GM23338 (cell line): ENCODE data around the gene RFX8. TPM values are rescaled to one million over a fixed set of nuclear protein-coding genes. Genes with fewer than 3 reads are reported as not detected.

Experiments used
- ATAC-seq: fragments of 200-7000 bp; cut with Tn5 transposase; 3 replicates; pipeline ENCODE4 v1.9.1; 2020
- DNase-seq: peaks from one replicate; pipeline ENCODE4 v3.0.0-alpha.2; 2015; ENCODE audit warnings: low spot score
- H2AFZ ChIP-seq: fragments of 200-600 bp; sonication (generic); 2 replicates; pipeline ENCODE4 v1.8.0; 2016; ENCODE audit warnings: antibody characterized with exemption, mild to moderate bottlenecking, moderate library complexity
- H3F3A ChIP-seq: fragments of 200-600 bp; sonication (generic); replicated peaks from 2 replicates; pipeline ENCODE4 v1.8.0; 2017; ENCODE audit warnings: antibody characterized with exemption, mixed run types, low read depth
- H3K27ac ChIP-seq: fragments of 200-600 bp; sonication (generic); 2 replicates; pipeline ENCODE4 v1.6.1; 2016; ENCODE audit warnings: low read depth
- H3K27me3 ChIP-seq: fragments of 200-600 bp; sonication (generic); 2 replicates; pipeline ENCODE4 v1.8.0; 2016; ENCODE audit warnings: mild to moderate bottlenecking, mixed run types, moderate library complexity; ENCODE audit not compliant: insufficient read depth
- H3K36me3 ChIP-seq: fragments of 200-600 bp; sonication (generic); 2 replicates; pipeline ENCODE4 v1.8.0; 2016; ENCODE audit warnings: mild to moderate bottlenecking; ENCODE audit not compliant: insufficient read depth
- H3K4me1 ChIP-seq: fragments of 200-600 bp; sonication (generic); 2 replicates; pipeline ENCODE4 v1.8.0; 2016; ENCODE audit warnings: mild to moderate bottlenecking, moderate library complexity; ENCODE audit not compliant: insufficient read depth
- H3K4me2 ChIP-seq: fragments of 200-600 bp; sonication (generic); 2 replicates; pipeline ENCODE4 v1.7.1; 2017; ENCODE audit warnings: mixed run types
- H3K4me3 ChIP-seq: fragments of 200-600 bp; sonication (generic); 2 replicates; pipeline ENCODE4 v1.6.1; 2016; ENCODE audit warnings: mixed run types
- H3K79me2 ChIP-seq: fragments of 200-600 bp; sonication (generic); replicated peaks from 2 replicates; pipeline ENCODE4 v1.8.0; 2017; ENCODE audit warnings: mild to moderate bottlenecking; ENCODE audit not compliant: insufficient read depth
- H3K9me2 ChIP-seq: fragments of 200-600 bp; sonication (generic); 2 replicates; pipeline ENCODE4 v1.8.0; 2017; ENCODE audit not compliant: insufficient read depth
- H4K20me1 ChIP-seq: fragments of 200-600 bp; sonication (generic); replicated peaks from 2 replicates; pipeline ENCODE4 v1.8.0; 2017; ENCODE audit warnings: mild to moderate bottlenecking; ENCODE audit not compliant: insufficient read depth
- H3K27ac Mint-ChIP-seq: 2 replicates; pipeline ENCODE4 v1.8.0; 2020; ENCODE audit warnings: inconsistent platforms, mild to moderate bottlenecking, moderate library complexity, mixed read lengths
- H3K27me3 Mint-ChIP-seq: 3 replicates; pipeline ENCODE4 v1.8.0; 2022; ENCODE audit warnings: low read depth, mild to moderate bottlenecking, moderate library complexity, mixed read lengths, inconsistent platforms; ENCODE audit not compliant: insufficient read depth, poor library complexity
- H3K36me3 Mint-ChIP-seq: 3 replicates; pipeline ENCODE4 v1.8.0; 2021; ENCODE audit warnings: low read depth, mild to moderate bottlenecking, inconsistent platforms, moderate library complexity, mixed read lengths
- H3K4me1 Mint-ChIP-seq: 3 replicates; pipeline ENCODE4 v1.8.0; 2020; ENCODE audit warnings: mild to moderate bottlenecking, inconsistent platforms, mixed read lengths
- H3K4me3 Mint-ChIP-seq: 3 replicates; pipeline ENCODE4 v1.8.0; 2021; ENCODE audit warnings: moderate library complexity, mild to moderate bottlenecking, inconsistent platforms, mixed read lengths
- H3K9me3 Mint-ChIP-seq: 3 replicates; pipeline ENCODE4 v1.8.0; 2020; ENCODE audit warnings: moderate library complexity, mild to moderate bottlenecking, inconsistent platforms, mixed read lengths
- CREB1 ChIP-seq: fragments of 250-450 bp; sonication (Bioruptor Pico); IDR thresholded peaks from 2 replicates; pipeline ENCODE4 v1.5.0; 2020; ENCODE audit warnings: low read depth, mild to moderate bottlenecking, moderate library complexity
- CTCF ChIP-seq, 2 experiments: fragments of 200-600 bp in 1 of 2; sonication (generic) in 1 of 2; conservative IDR thresholded peaks; 2 replicates each; pipeline versions ENCODE4 v1.5.1 to v1.6.1; 2016 to 2017; ENCODE audit warnings: antibody characterized with exemption in 2 of 2, low read depth in 2 of 2, mild to moderate bottlenecking in 2 of 2, moderate library complexity in 1 of 2
- EZH2 ChIP-seq: fragments of 200-600 bp; sonication (generic); IDR thresholded peaks from one replicate; pipeline ENCODE4 v1.8.0; 2017; ENCODE audit warnings: antibody characterized with exemption, mild to moderate bottlenecking, low read depth; ENCODE audit not compliant: unreplicated experiment
- EZH2phosphoT487 ChIP-seq: fragments of 200-600 bp; sonication (generic); IDR thresholded peaks from one replicate; pipeline ENCODE4 v1.8.1; 2018; ENCODE audit warnings: antibody characterized with exemption; ENCODE audit not compliant: unreplicated experiment
- JUNB ChIP-seq: IDR thresholded peaks from one replicate; pipeline ENCODE4 v1.6.1; 2016; ENCODE audit warnings: antibody characterized with exemption; ENCODE audit not compliant: unreplicated experiment
- NANOG ChIP-seq: IDR thresholded peaks from 2 replicates; pipeline ENCODE4 v1.6.1; 2016; ENCODE audit warnings: antibody characterized with exemption, borderline replicate concordance
- POLR2AphosphoS5 ChIP-seq: IDR thresholded peaks from 2 replicates; pipeline ENCODE4 v1.6.1; 2016; ENCODE audit warnings: antibody characterized with exemption, low read depth
- REST ChIP-seq: IDR thresholded peaks from one replicate; pipeline ENCODE4 v1.6.1; 2018; ENCODE audit warnings: antibody characterized with exemption; ENCODE audit not compliant: unreplicated experiment
- STAT1 ChIP-seq: IDR thresholded peaks from one replicate; pipeline ENCODE4 v1.6.1; 2016; ENCODE audit warnings: antibody characterized with exemption; ENCODE audit not compliant: unreplicated experiment
- ZNF114 ChIP-seq: fragments of 250-450 bp; sonication (Bioruptor Pico); IDR thresholded peaks from 2 replicates; pipeline ENCODE4 v1.5.0; 2020; ENCODE audit warnings: mild to moderate bottlenecking, moderate library complexity
- ZNF331 ChIP-seq: fragments of 250-450 bp; sonication (Bioruptor Pico); IDR thresholded peaks from 2 replicates; pipeline ENCODE4 v1.5.0; 2020; ENCODE audit warnings: low read depth, mild to moderate bottlenecking, moderate library complexity
- ZNF462 ChIP-seq: fragments of 250-450 bp; sonication (Bioruptor Pico); IDR thresholded peaks from 2 replicates; pipeline ENCODE4 v1.5.0; 2020; ENCODE audit warnings: mild to moderate bottlenecking, moderate library complexity
- polyA plus RNA-seq: library from polyadenylated mRNA; unstranded; fragments of >200 nt; fragmentation: Nextera tagmentation; extraction: Ambion mirVana; gene quantifications from 2 replicates; pipeline ENCODE4 v1.2.1, GENCODE V29; 2016
- total RNA-seq: library from RNA; depleted of rRNA; stranded (reverse); fragments of >200 nt; shearing (Covaris generic); gene quantifications from 2 replicates; pipeline ENCODE4 v1.2.3, GENCODE V29; 2014

Gene RFX8
- total and polyA plus RNA-seq, 2 experiments from 2014 or later = 0.65 to 1.5 TPM

- no peak for TF ChIP-seq STAT1
- no peak for TF ChIP-seq JUNB
- no peak for TF ChIP-seq REST
- TF ChIP-seq ZNF331 (CRISPR knock-in tag) = no peak
- no peak for TF ChIP-seq CTCF (conservative IDR thresholded peaks at IDR 0.05; ENCODE audit: low read depth in 2 of 2)
- TF ChIP-seq NANOG = no peak
- no peak for TF ChIP-seq ZNF462 (CRISPR knock-in tag)
- TF ChIP-seq EZH2phosphoT487 = no peak
- TF ChIP-seq ZNF114 (CRISPR knock-in tag) = no peak
- TF ChIP-seq CREB1 = no peak
- TF ChIP-seq POLR2AphosphoS5 = no peak
- TF ChIP-seq EZH2 = no peak
- DNase-seq = no peak
- Histone ChIP-seq H3K4me2 (no peak overlapping the region), H3K27me3 (no peaks in the 10 kb centered on the region), H2AFZ (no peak overlapping the region), H3K4me1 (peaks cover 12% of the 10 kb centered on the region), H3K4me3 (no peak overlapping the region), H3K79me2 (no peaks in the 10 kb centered on the region), H4K20me1 (no peaks in the 10 kb centered on the region), H3K27ac (no peak overlapping the region), H3K9me2 (0 out of 2 replicates have a peak, but pooled peaks cover 4% of the 10 kb centered on the region), H3F3A (no peaks in the 10 kb centered on the region), H3K36me3 (no peaks in the 10 kb centered on the region)
- H3K27ac Mint-ChIP-seq = no peak overlapping the region
- H3K9me3 Mint-ChIP-seq = no peaks in the 10 kb centered on the region
- H3K4me1 Mint-ChIP-seq = peaks cover 10% of the 10 kb centered on the region
- peaks cover 8% of the 10 kb centered on the region for H3K27me3 Mint-ChIP-seq
- no peaks in the 10 kb centered on the region for H3K36me3 Mint-ChIP-seq
- ATAC-seq = no peak
- no peak overlapping the region for H3K4me3 Mint-ChIP-seq
Measured at GRCh38 chr2:101431486-101431885, 43.4 kb downstream of the RFX8 start.
